H1 (cell line): ENCODE measurements around the gene BRD4. TPM values are rescaled to one million over a fixed set of nuclear protein-coding genes. Genes with fewer than 3 reads are reported as not detected.

Experiments used
- CTCF ChIA-PET: fragments of 300-600 bp; sonication (Branson Sonifier 250); formaldehyde crosslinking; loops from one replicate; lab custom pipeline; 2021; ENCODE audit not compliant: partially characterized antibody; lab: Charles Lee
- POLR2A ChIA-PET: fragments of 300-600 bp; sonication (Branson Sonifier 250); formaldehyde crosslinking; loops from one replicate; lab custom pipeline; 2021; ENCODE audit warnings: inconsistent platforms; ENCODE audit not compliant: partially characterized antibody; lab: Charles Lee
- DNase-seq, 2 experiments: peaks; one replicate each; pipeline versions ENCODE4 v3.0.0 to v3.0.0-alpha.2; 2010 to 2022; ENCODE audit warnings: low spot score in 2 of 2, low read depth in 1 of 2, mixed read lengths in 1 of 2
- FAIRE-seq: peaks from 2 replicates; lab custom pipeline; 2011; peaks lifted over from hg19 to GRCh38; lab: Jason Lieb, UNC
- H2AFZ ChIP-seq: 2 replicates; pipeline ENCODE4 v1.8.1; 2012; ENCODE audit warnings: low read length, inconsistent platforms
- H2AK5ac ChIP-seq: 2 replicates; pipeline ENCODE4 v1.6.1; 2013; ENCODE audit warnings: low read depth, low read length
- H2BK120ac ChIP-seq: replicated peaks from 2 replicates; pipeline ENCODE3; 2013; ENCODE audit warnings: low read depth, low read length, inconsistent platforms
- H2BK12ac ChIP-seq: 2 replicates; pipeline ENCODE4 v1.6.1; 2013; ENCODE audit warnings: low read depth, low read length
- H2BK15ac ChIP-seq: 2 replicates; pipeline ENCODE4 v1.6.1; 2013; ENCODE audit warnings: low read length
- H2BK20ac ChIP-seq: 2 replicates; pipeline ENCODE4 v1.6.1; 2013; ENCODE audit warnings: low read length
- H2BK5ac ChIP-seq: 2 replicates; pipeline ENCODE4 v1.6.1; 2013; ENCODE audit warnings: low read depth, low read length
- H3K14ac ChIP-seq: 2 replicates; pipeline ENCODE4 v1.6.1; 2013; ENCODE audit warnings: inconsistent platforms; ENCODE audit not compliant: insufficient read length
- H3K18ac ChIP-seq: 2 replicates; pipeline ENCODE4 v1.6.1; 2013; ENCODE audit warnings: low read length; ENCODE audit errors: extremely low read depth
- H3K23ac ChIP-seq: 2 replicates; pipeline ENCODE4 v1.6.1; 2013; ENCODE audit warnings: inconsistent platforms; ENCODE audit not compliant: insufficient read length
- H3K23me2 ChIP-seq: 2 replicates; pipeline ENCODE4 v1.6.1; 2013; ENCODE audit warnings: low read depth, low read length
- H3K27ac ChIP-seq: 2 replicates; pipeline ENCODE4 v1.6.1; 2011; ENCODE audit warnings: low read depth, low read length, inconsistent platforms
- H3K27me3 ChIP-seq, 4 experiments: replicated peaks in 1 of 4; 1 replicate in 1 of 4; 2 replicates in 3 of 4; pipeline versions ENCODE4 v1.6.1 to v1.8.1; 2011 to 2013; ENCODE audit warnings: low read length in 3 of 4, mild to moderate bottlenecking in 3 of 4, inconsistent platforms in 2 of 4, mixed read lengths in 2 of 4, moderate library complexity in 1 of 4; ENCODE audit not compliant: control insufficient read depth in 3 of 4, insufficient read depth in 3 of 4; ENCODE audit errors: extremely low read depth in 1 of 4
- H3K36me3 ChIP-seq, 4 experiments: 2 replicates each; pipeline versions ENCODE4 v1.6.1 to v1.8.1; 2011 to 2013; ENCODE audit warnings: mild to moderate bottlenecking in 4 of 4, low read length in 3 of 4, moderate library complexity in 2 of 4, control low read depth in 1 of 4, inconsistent platforms in 1 of 4; ENCODE audit not compliant: insufficient read depth in 4 of 4, control insufficient read depth in 2 of 4
- H3K4ac ChIP-seq: replicated peaks from 2 replicates; pipeline ENCODE3; 2013; ENCODE audit warnings: low read length, low read depth, mixed read lengths, inconsistent platforms; ENCODE audit not compliant: insufficient read length
- H3K4me1 ChIP-seq, 4 experiments: replicated peaks in 1 of 4; 1 replicate in 1 of 4; 2 replicates in 3 of 4; pipeline versions ENCODE4 v1.6.1 to v1.8.1; 2011 to 2013; ENCODE audit warnings: low read length in 3 of 4, inconsistent platforms in 2 of 4, mixed read lengths in 1 of 4; ENCODE audit not compliant: insufficient read depth in 4 of 4, control insufficient read depth in 3 of 4
- H3K4me2 ChIP-seq, 2 experiments: 2 replicates each; pipeline versions ENCODE4 v1.6.1 to v1.8.1; 2011 to 2013; ENCODE audit warnings: low read depth in 2 of 2, low read length in 2 of 2, control low read depth in 1 of 2, inconsistent platforms in 1 of 2, mild to moderate bottlenecking in 1 of 2; ENCODE audit not compliant: insufficient read depth in 1 of 2
- H3K4me3 ChIP-seq, 4 experiments: fragments of 200-600, 300-600 bp in 1 of 4; sonication (generic), shearing (Covaris generic), sonication (Bioruptor Twin) in 1 of 4; 2 replicates each; pipeline versions ENCODE4 v1.5.1 to v1.8.1; 2011 to 2016; ENCODE audit warnings: low read length in 4 of 4, low read depth in 3 of 4, control low read depth in 2 of 4, inconsistent platforms in 2 of 4, mild to moderate bottlenecking in 2 of 4, mixed read lengths in 1 of 4, moderate library complexity in 1 of 4; ENCODE audit not compliant: insufficient read depth in 2 of 4; ENCODE audit errors: extremely low read depth in 1 of 4
- H3K56ac ChIP-seq: replicated peaks from 2 replicates; pipeline ENCODE3; 2013; ENCODE audit warnings: low read depth, mild to moderate bottlenecking, mixed read lengths, low read length, inconsistent platforms; ENCODE audit not compliant: insufficient read length
- H3K79me1 ChIP-seq: 2 replicates; pipeline ENCODE4 v1.6.1; 2013; ENCODE audit warnings: low read depth, low read length, control low read depth
- H3K79me2 ChIP-seq, 2 experiments: 2 replicates each; pipeline versions ENCODE4 v1.6.1 to v1.8.1; 2012 to 2013; ENCODE audit warnings: low read length in 2 of 2, mild to moderate bottlenecking in 2 of 2, inconsistent platforms in 1 of 2; ENCODE audit not compliant: insufficient read depth in 2 of 2, control insufficient read depth in 1 of 2
- H3K9ac ChIP-seq, 4 experiments: replicated peaks in 1 of 4; 1 replicate in 1 of 4; 2 replicates in 3 of 4; pipeline versions ENCODE4 v1.6.1 to v1.8.1; 2011 to 2013; ENCODE audit warnings: low read depth in 3 of 4, low read length in 3 of 4, control low read depth in 2 of 4, mild to moderate bottlenecking in 2 of 4, moderate library complexity in 2 of 4, inconsistent platforms in 1 of 4; ENCODE audit errors: extremely low read depth in 1 of 4
- H3K9me3 ChIP-seq, 2 experiments: 2 replicates each; pipeline versions ENCODE4 v1.6.1 to v1.8.1; 2012 to 2013; ENCODE audit warnings: mild to moderate bottlenecking in 2 of 2, moderate library complexity in 2 of 2, control low read depth in 1 of 2, inconsistent platforms in 1 of 2, low read depth in 1 of 2, low read length in 1 of 2, mixed read lengths in 1 of 2; ENCODE audit not compliant: insufficient read depth in 2 of 2
- H4K20me1 ChIP-seq, 2 experiments: replicated peaks in 1 of 2; 2 replicates each; pipeline versions ENCODE3 to v1.8.1; 2011 to 2013; ENCODE audit warnings: inconsistent platforms in 2 of 2, low read length in 2 of 2, mild to moderate bottlenecking in 1 of 2; ENCODE audit not compliant: insufficient read depth in 2 of 2, control insufficient read depth in 1 of 2
- H4K5ac ChIP-seq: 2 replicates; pipeline ENCODE4 v1.6.1; 2013; ENCODE audit warnings: low read length, low read depth, mixed read lengths, inconsistent platforms; ENCODE audit not compliant: insufficient read length
- H4K8ac ChIP-seq: 2 replicates; pipeline ENCODE4 v1.8.0; 2013; ENCODE audit warnings: mild to moderate bottlenecking, moderate library complexity, low read length, inconsistent platforms; ENCODE audit not compliant: insufficient read depth; ENCODE audit errors: extremely low read depth
- H4K91ac ChIP-seq: replicated peaks from 2 replicates; pipeline ENCODE3; 2013; ENCODE audit warnings: low read length, mixed read lengths, inconsistent platforms; ENCODE audit not compliant: insufficient read length
- E2F6 ChIP-seq: IDR thresholded peaks from 2 replicates; pipeline ENCODE4 v1.6.1; 2012; ENCODE audit warnings: inconsistent platforms
- EGR1 ChIP-seq: IDR thresholded peaks from 2 replicates; pipeline ENCODE4 v1.6.1; 2011; ENCODE audit warnings: low read depth, low read length, borderline replicate concordance
- POLR2A ChIP-seq, 2 experiments: IDR thresholded peaks; 1 replicate in 1 of 2; 2 replicates in 1 of 2; pipeline ENCODE4 v1.6.1; 2011; ENCODE audit warnings: low read depth in 2 of 2, low read length in 2 of 2, mild to moderate bottlenecking in 2 of 2; ENCODE audit errors: control extremely low read depth in 1 of 2
- SAP30 ChIP-seq: fragments of 300-600 bp; sonication (generic); IDR thresholded peaks from 2 replicates; pipeline ENCODE4 v1.7.1; 2012; ENCODE audit warnings: low read length, moderate library complexity, mild to moderate bottlenecking, inconsistent platforms; ENCODE audit not compliant: insufficient read depth, insufficient replicate concordance
- TEAD4 ChIP-seq: IDR thresholded peaks from 2 replicates; pipeline ENCODE4 v1.6.1; 2012; ENCODE audit warnings: low read depth, low read length, inconsistent platforms, mixed read lengths
- WGBS, 2 experiments: shearing (Covaris generic) in 1 of 2; methylation state at CpG; one replicate each; pipeline versions ENCODE4 v1.1.6 to v1.1.7; 2013 to 2015; ENCODE audit warnings: low lambda C conversion rate in 2 of 2, mixed read lengths in 2 of 2, inconsistent platforms in 1 of 2, low coverage in 1 of 2, missing lambda C conversion rate in 1 of 2; ENCODE audit not compliant: insufficient replicate concordance in 2 of 2, insufficient coverage in 1 of 2, insufficient read length in 1 of 2; ENCODE audit errors: extremely low coverage in 1 of 2, missing lambda C conversion rate in 1 of 2; 5-methylcytosine and 5-hydroxymethylcytosine counted together
- polyA plus RNA-seq, 7 experiments: library from polyadenylated mRNA; depleted of rRNA in 3 of 7; stranded (reverse) in 5 of 7; unstranded in 2 of 7; fragments of >200 nt in 5 of 7; fragments of 200-250 nt in 2 of 7; gene quantifications; 1 replicate in 5 of 7; 2 replicates in 1 of 7; 4 replicates in 1 of 7; pipeline versions ENCODE4 v1.2.1 to v1.2.3, GENCODE V29; 2011 to 2013; ENCODE audit warnings: missing spikeins in 2 of 7, mixed read lengths in 2 of 7
- total RNA-seq: library from RNA; stranded (reverse); fragmentation: NEBNext Ultra II Directional; extraction: Animal tissue kit (Norgen Biotek cat#: 25700); gene quantifications from 2 replicates; pipeline ENCODE4 v1.2.1, GENCODE V29; 2021
- TF ChIP-seq, protein P1 (sequence below): IDR thresholded peaks from 2 replicates; pipeline ENCODE4 v1.6.1; 2011; ENCODE audit warnings: low read length, improper control_type of control experiment

The BRD4 gene
- total and polyA plus RNA-seq, 2 of the 8 experiments (the other 6 are each of a cell fraction or from before 2014, with no cell fraction given): 14.1 to 146 TPM

DNA sequence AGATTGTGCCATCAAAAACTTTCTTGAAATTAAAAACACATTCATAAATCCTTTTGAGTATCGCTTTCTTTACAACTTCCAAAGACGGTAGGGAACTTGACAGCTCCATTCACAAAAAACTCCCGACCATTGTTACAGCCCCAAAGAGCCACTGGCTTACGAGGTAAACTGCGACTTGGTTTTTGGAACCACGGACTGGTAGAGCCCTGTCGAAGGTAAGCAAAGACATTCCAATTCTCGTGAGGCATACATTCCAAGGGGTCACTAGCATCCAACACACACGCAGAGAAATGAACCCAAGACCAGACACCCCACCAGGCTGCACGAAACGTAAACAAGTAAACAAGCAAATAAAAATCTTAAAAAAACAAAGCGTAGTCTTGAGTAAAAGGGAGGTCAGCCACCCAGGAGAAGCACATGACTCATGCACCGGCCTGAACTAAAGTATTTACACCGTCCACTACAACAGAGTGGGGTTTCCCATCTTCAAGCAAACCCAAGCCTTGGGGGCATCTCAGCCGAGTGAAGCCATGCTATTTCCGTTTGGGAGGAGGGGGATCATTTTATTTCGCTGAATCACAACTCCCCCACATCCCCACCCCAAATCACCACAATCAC lies 1.4 kb downstream of the BRD4 start:
- Histone ChIP-seq H3K27me3 (no peaks in the 10 kb centered on the region), H2BK20ac (no peak overlapping the region), H2AK5ac (no peak overlapping the region), H3K79me1 (peaks cover 6% of the 10 kb centered on the region), H4K91ac (no peak overlapping the region), H4K20me1 (peaks cover 28 to 33% of the 10 kb centered on the region in 2 experiments), H3K56ac (peak overlapping the region; percentile 92), H3K4me1 (peaks cover 0 to 4% (median 0%) of the 10 kb centered on the region in 4 experiments; a peak in 2 of 7 replicates), H3K79me2 (peaks cover 58 to 66% of the 10 kb centered on the region in 2 experiments), H3K4me2 (peak overlapping the region; percentile 87 to 95), H3K4me3 (peak overlapping the region; percentile 53 to 100 (median 90)), H3K9me3 (no peaks in the 10 kb centered on the region), H3K36me3 (no peaks in the 10 kb centered on the region), H2AFZ (no peak overlapping the region), H3K23ac (no peak overlapping the region), H4K5ac (peak overlapping the region; percentile 62), H3K9ac (peak overlapping the region; percentile 89 to 100 (median 92)), H3K23me2 (peaks cover 8% of the 10 kb centered on the region; the same call in 1 of the 2 replicates), H3K4ac (no peak overlapping the region), H2BK12ac (peak overlapping the region; percentile 1; the same call in 1 of the 2 replicates), H3K27ac (peak overlapping the region; percentile 90), H3K18ac (peak overlapping the region; percentile 48; the same call in 1 of the 2 replicates), H3K14ac (no peak overlapping the region), H2BK120ac (no peak overlapping the region), H2BK15ac (no peak overlapping the region), H4K8ac (peak overlapping the region; percentile 95), H2BK5ac (peak overlapping the region; percentile 83; the same call in 1 of the 2 replicates)
- no peak for DNase-seq
- 11% methylated on average over 17 of the region's 17 CpGs; no CpG with 5 or more reads in 1 of the 2 experiments for WGBS, 2 experiments
- FAIRE-seq: no peak
- ChIA-PET POLR2A (interaction anchor here (0.6 to 4.5 kb wide), 11 partner anchors 9 to 135 kb away, joined by 3 to 27 read pairs (median 4); partner anchors contain the start of gene AKAP8), CTCF (no interaction called here)
- TF ChIP-seq, protein P1, sequence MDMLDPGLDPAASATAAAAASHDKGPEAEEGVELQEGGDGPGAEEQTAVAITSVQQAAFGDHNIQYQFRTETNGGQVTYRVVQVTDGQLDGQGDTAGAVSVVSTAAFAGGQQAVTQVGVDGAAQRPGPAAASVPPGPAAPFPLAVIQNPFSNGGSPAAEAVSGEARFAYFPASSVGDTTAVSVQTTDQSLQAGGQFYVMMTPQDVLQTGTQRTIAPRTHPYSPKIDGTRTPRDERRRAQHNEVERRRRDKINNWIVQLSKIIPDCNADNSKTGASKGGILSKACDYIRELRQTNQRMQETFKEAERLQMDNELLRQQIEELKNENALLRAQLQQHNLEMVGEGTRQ: no peak
- TF ChIP-seq EGR1 (no peak), SAP30 (peak; percentile 81), TEAD4 (0 out of 2 replicates have a peak, but pooled peaks have one; percentile 32), POLR2A (IDR thresholded peaks at IDR 0.05; ENCODE audit: control extremely low read depth in 1 of 2, low read depth in 2 of 2, low read length in 2 of 2) (no peak; a peak in 1 of 3 replicates), E2F6 (no peak)
